Neural cell (in vitro differentiated cells): ENCODE data around the gene ZSCAN32.

Experiments used
- CTCF ChIP-seq: fragments of 450-650 bp; IDR thresholded peaks from 2 replicates; pipeline ENCODE4 v1.5.1; 2014; ENCODE audit warnings: antibody characterized with exemption, mild to moderate bottlenecking, moderate library complexity; ENCODE audit not compliant: poor library complexity, severe bottlenecking
- EP300 ChIP-seq: fragments of 450-650 bp; conservative IDR thresholded peaks from 2 replicates; pipeline ENCODE4 v1.6.1; 2014; ENCODE audit warnings: antibody characterized with exemption, mild to moderate bottlenecking, moderate library complexity; ENCODE audit not compliant: poor library complexity, severe bottlenecking
- EZH2 ChIP-seq: fragments of 200-600, 300-800 bp; shearing (Covaris generic), sonication (generic); IDR thresholded peaks from 2 replicates; pipeline ENCODE4 v1.6.1; 2014; ENCODE audit warnings: antibody characterized with exemption, low read length, borderline replicate concordance, mild to moderate bottlenecking; ENCODE audit not compliant: insufficient read depth, poor library complexity, severe bottlenecking
- MXI1 ChIP-seq: fragments of 450-650 bp; conservative IDR thresholded peaks from 2 replicates; pipeline ENCODE4 v1.6.1; 2014; ENCODE audit warnings: antibody characterized with exemption, mild to moderate bottlenecking; ENCODE audit not compliant: poor library complexity, severe bottlenecking
- POLR2AphosphoS5 ChIP-seq: IDR thresholded peaks from 2 replicates; pipeline ENCODE4 v1.6.1; 2012
- RAD21 ChIP-seq: fragments of 450-650 bp; conservative IDR thresholded peaks from 2 replicates; pipeline ENCODE4 v1.6.1; 2014; ENCODE audit warnings: antibody characterized with exemption, mild to moderate bottlenecking, moderate library complexity
- SMC3 ChIP-seq: fragments of 450-650 bp; conservative IDR thresholded peaks from 2 replicates; pipeline ENCODE4 v1.6.1; 2014; ENCODE audit warnings: antibody characterized with exemption, mild to moderate bottlenecking, moderate library complexity; ENCODE audit not compliant: poor library complexity

- TF ChIP-seq RAD21 (no peak), CTCF (no peak), EZH2 (no peak), POLR2AphosphoS5 (no peak), EP300 (no peak), MXI1 (no peak), SMC3 (no peak)
Measured at GRCh38 chr16:3408561-3409197, 7.9 kb upstream of the ZSCAN32 start.
